IPS-15b (cell line): ENCODE results near the gene CCDC87.
A peak's percentile ranks its signal among the peaks of the same experiment; 100 is the strongest.
"Not testable (repeated sequence)": the region's sequence is repeated elsewhere in the genome, so short reads cannot be mapped to it uniquely, and the experiment has no call there.

ENCODE experiments used
- H3K27me3 ChIP-seq: one replicate; pipeline ENCODE4 v1.6.1; 2013; ENCODE audit warnings: low read length; ENCODE audit not compliant: control insufficient read depth, insufficient read depth
- H3K36me3 ChIP-seq: one replicate; pipeline ENCODE4 v1.6.1; 2013; ENCODE audit warnings: low read length; ENCODE audit not compliant: control insufficient read depth, insufficient read depth
- H3K4me1 ChIP-seq: one replicate; pipeline ENCODE4 v1.6.1; 2013; ENCODE audit warnings: mild to moderate bottlenecking, low read length; ENCODE audit not compliant: control insufficient read depth, insufficient read depth
- H3K4me3 ChIP-seq: one replicate; pipeline ENCODE4 v1.5.1; 2013; ENCODE audit warnings: low read depth, low read length
- H3K9ac ChIP-seq: one replicate; pipeline ENCODE4 v1.6.1; 2013; ENCODE audit warnings: low read depth, mild to moderate bottlenecking, low read length
- H3K9me3 ChIP-seq: one replicate; pipeline ENCODE4 v1.6.1; 2013; ENCODE audit warnings: mild to moderate bottlenecking, low read length; ENCODE audit not compliant: control insufficient read depth, insufficient read depth

The CCDC87 gene

GRCh38 chr11:66593303-66593635 is 406 bp upstream of the CCDC87 start:
- Histone ChIP-seq H3K36me3 (no peaks in the 10 kb centered on the region), H3K27me3 (no peaks in the 10 kb centered on the region), H3K9ac (peak overlapping the region; percentile 89), H3K9me3 (no peaks in the 10 kb centered on the region), H3K4me1 (no peaks in the 10 kb centered on the region), H3K4me3 (peak overlapping the region; percentile 99)

GRCh38 chr11:66591175-66591574 is 1.7 kb downstream of the CCDC87 start:
- Histone ChIP-seq H3K27me3 (no peaks in the 10 kb centered on the region), H3K9me3 (no peaks in the 10 kb centered on the region), H3K4me1 (no peaks in the 10 kb centered on the region), H3K4me3 (no peak overlapping the region), H3K36me3 (no peaks in the 10 kb centered on the region), H3K9ac (no peak overlapping the region)

- Histone ChIP-seq H3K4me3 (no peak overlapping the region), H3K9ac (no peak overlapping the region), H3K4me1 (no peaks in the 10 kb centered on the region), H3K27me3 (no peaks in the 10 kb centered on the region), H3K36me3 (no peaks in the 10 kb centered on the region), H3K9me3 (no peaks in the 10 kb centered on the region)
Measured at GRCh38 chr11:66589996-66590675, 2.7 kb downstream of the CCDC87 start.

GRCh38 chr11:66589315-66589714 is 3.5 kb downstream of the CCDC87 start:
- not testable (repeated sequence) for H3K4me3 ChIP-seq, H3K9ac ChIP-seq, H3K9me3 ChIP-seq, H3K27me3 ChIP-seq, H3K36me3 ChIP-seq, H3K4me1 ChIP-seq

- Histone ChIP-seq H3K4me3 (no peak overlapping the region), H3K27me3 (no peaks in the 10 kb centered on the region), H3K9me3 (no peaks in the 10 kb centered on the region), H3K4me1 (no peaks in the 10 kb centered on the region), H3K36me3 (no peaks in the 10 kb centered on the region), H3K9ac (no peak overlapping the region)
Measured at GRCh38 chr11:66586136-66586535, 6.7 kb downstream of the CCDC87 start.

GRCh38 chr11:66585447-66585846 is 7.4 kb downstream of the CCDC87 start:
- not testable (repeated sequence) for H3K9ac ChIP-seq, H3K4me1 ChIP-seq, H3K9me3 ChIP-seq, H3K36me3 ChIP-seq, H3K27me3 ChIP-seq, H3K4me3 ChIP-seq

- H3K36me3 ChIP-seq, H3K9ac ChIP-seq: not testable (repeated sequence)
Measured at GRCh38 chr11:66582565-66583147, 10.2 kb downstream of the CCDC87 start.

GRCh38 chr11:66581261-66581660 is 11.6 kb downstream of the CCDC87 start:
- no peaks in the 10 kb centered on the region for H3K36me3 ChIP-seq
- H3K4me3 ChIP-seq = no peak overlapping the region
- H3K9me3 ChIP-seq = no peaks in the 10 kb centered on the region
- peaks cover 5% of the 10 kb centered on the region for H3K27me3 ChIP-seq
- no peaks in the 10 kb centered on the region for H3K4me1 ChIP-seq
- H3K9ac ChIP-seq = no peak overlapping the region

More at GRCh38 chr11:66582565-66583147, 10.2 kb downstream of the CCDC87 start:
- not testable (repeated sequence) for H3K4me1 ChIP-seq, H3K4me3 ChIP-seq, H3K9me3 ChIP-seq, H3K27me3 ChIP-seq

GRCh38 chr11:66580803-66581202 is 12.1 kb downstream of the CCDC87 start:
- Histone ChIP-seq H3K9ac (no peak overlapping the region), H3K4me3 (no peak overlapping the region), H3K36me3 (no peaks in the 10 kb centered on the region), H3K9me3 (no peaks in the 10 kb centered on the region), H3K27me3 (peaks cover 5% of the 10 kb centered on the region), H3K4me1 (no peaks in the 10 kb centered on the region)

GRCh38 chr11:66579017-66579606 is 13.8 kb downstream of the CCDC87 start:
- H3K4me3 ChIP-seq = no peak overlapping the region
- H3K27me3 ChIP-seq = peaks cover 5% of the 10 kb centered on the region
- H3K36me3 ChIP-seq = no peaks in the 10 kb centered on the region
- no peak overlapping the region for H3K9ac ChIP-seq
- H3K9me3 ChIP-seq = no peaks in the 10 kb centered on the region
- no peaks in the 10 kb centered on the region for H3K4me1 ChIP-seq

GRCh38 chr11:66570850-66571180 is 22.0 kb downstream of the CCDC87 start:
- H3K4me1 ChIP-seq = peaks cover 4% of the 10 kb centered on the region
- H3K9me3 ChIP-seq = no peaks in the 10 kb centered on the region
- no peak overlapping the region for H3K4me3 ChIP-seq
- no peaks in the 10 kb centered on the region for H3K36me3 ChIP-seq
- no peaks in the 10 kb centered on the region for H3K27me3 ChIP-seq
- H3K9ac ChIP-seq = no peak overlapping the region

- Histone ChIP-seq H3K4me1 (peaks cover 4% of the 10 kb centered on the region), H3K9me3 (no peaks in the 10 kb centered on the region), H3K27me3 (no peaks in the 10 kb centered on the region), H3K36me3 (peaks cover 3% of the 10 kb centered on the region), H3K4me3 (no peak overlapping the region), H3K9ac (no peak overlapping the region)
Measured at GRCh38 chr11:66570079-66570849, 22.6 kb downstream of the CCDC87 start.
